SK-N-SH (cell line): ENCODE measurements around the gene CDK6. TPM values are rescaled to one million over a fixed set of nuclear protein-coding genes. Genes with fewer than 3 reads are reported as not detected.

Experiments
- CHD2 ChIP-seq: fragments of 150-350 bp; IDR thresholded peaks from 2 replicates; pipeline ENCODE4 v1.6.1; 2018; ENCODE audit warnings: low read length; ENCODE audit not compliant: partially characterized antibody
- CTCF ChIP-seq: fragments of 200-600 bp; sonication (generic); IDR thresholded peaks from 2 replicates; pipeline ENCODE4 v1.6.1; 2017; ENCODE audit warnings: antibody characterized with exemption, mild to moderate bottlenecking, moderate library complexity
- EP300 ChIP-seq, 2 experiments: IDR thresholded peaks; 2 replicates each; pipeline versions ENCODE4 v1.4.0 to v1.6.1; 2012; ENCODE audit warnings: borderline replicate concordance in 1 of 2, low read depth in 1 of 2, low read length in 1 of 2
- GATA2 ChIP-seq: sonication (generic); formaldehyde crosslinking; IDR thresholded peaks from 2 replicates; pipeline ENCODE4 v1.5.0; 2020; ENCODE audit warnings: mild to moderate bottlenecking, missing genetic modification reagents
- MAX ChIP-seq: IDR thresholded peaks from 2 replicates; pipeline ENCODE4 v1.4.0; 2012; ENCODE audit warnings: low read depth
- NFIC ChIP-seq: IDR thresholded peaks from 2 replicates; pipeline ENCODE4 v1.4.0; 2012; ENCODE audit warnings: borderline replicate concordance
- NRF1 ChIP-seq: IDR thresholded peaks from 2 replicates; pipeline ENCODE4 v1.6.1; 2012; ENCODE audit warnings: low read depth, mild to moderate bottlenecking, low read length
- PBX3 ChIP-seq: IDR thresholded peaks from 2 replicates; pipeline ENCODE4; 2012
- POLR2AphosphoS5 ChIP-seq: IDR thresholded peaks from 2 replicates; pipeline ENCODE4 v1.6.1; 2012; ENCODE audit warnings: low read depth, low read length
- RCOR1 ChIP-seq: fragments of 150-350 bp; IDR thresholded peaks from 2 replicates; pipeline ENCODE4 v1.6.1; 2017; ENCODE audit warnings: antibody characterized with exemption, low read length
- REST ChIP-seq: IDR thresholded peaks from 2 replicates; pipeline ENCODE4 v1.6.1; 2012; ENCODE audit warnings: mild to moderate bottlenecking, low read depth, low read length, moderate library complexity
- RFX5 ChIP-seq: IDR thresholded peaks from 2 replicates; pipeline ENCODE4 v1.6.1; 2012; ENCODE audit warnings: mild to moderate bottlenecking, improper control_type of control experiment, low read length
- TCF12 ChIP-seq: IDR thresholded peaks from 2 replicates; pipeline ENCODE4 v1.4.0; 2012
- ZBTB33 ChIP-seq: IDR thresholded peaks from 2 replicates; pipeline ENCODE4 v1.4.0; 2012; ENCODE audit warnings: low read depth, borderline replicate concordance
- polyA plus RNA-seq, 3 experiments: library from polyadenylated mRNA; depleted of rRNA; stranded (reverse); fragments of >200 nt; gene quantifications; 2 replicates each; pipeline ENCODE4 v1.2.3, GENCODE V29; 2012

The CDK6 gene
- polyA plus RNA-seq, 1 of the 3 experiments (the other 2 are of a cell fraction), result 30.3 TPM

DNA sequence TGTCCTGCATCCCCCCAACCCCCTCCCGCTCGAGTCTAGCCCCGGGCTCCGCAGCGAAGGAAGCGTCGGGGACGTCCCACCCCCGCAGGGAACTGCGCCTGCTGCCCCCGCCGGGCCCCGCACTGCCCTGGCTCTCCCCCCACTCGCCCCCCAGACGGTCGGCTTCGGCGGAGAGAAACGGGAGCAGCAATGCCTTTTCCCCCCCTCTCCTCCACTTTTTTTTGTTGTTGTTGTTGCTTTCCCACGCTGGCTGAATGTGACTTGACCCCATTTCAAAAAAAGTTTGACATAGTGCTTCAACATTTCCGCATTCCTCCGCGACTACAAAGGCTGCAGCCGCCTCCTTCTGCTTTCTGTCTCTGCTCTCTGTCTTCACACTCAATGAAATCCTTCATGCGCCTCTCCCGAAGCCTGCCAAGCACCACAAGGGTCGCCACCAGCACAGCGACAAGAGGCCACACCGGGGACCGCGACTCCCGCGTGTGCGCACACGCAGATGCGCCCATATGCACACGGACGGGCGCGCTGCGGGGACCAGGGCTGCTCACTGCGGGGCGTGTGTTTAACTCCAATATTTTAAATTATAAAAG, 1.0 kb downstream of the CDK6 start (continued):
- no peak for TF ChIP-seq REST
- TF ChIP-seq CHD2, result no peak
- TF ChIP-seq RCOR1, result peak; percentile 60; the same call in 1 of the 2 replicates
- TF ChIP-seq POLR2AphosphoS5, result peak; percentile 46; the same call in 1 of the 2 replicates
- TF ChIP-seq EP300 (IDR thresholded peaks at IDR 0.05; ENCODE audit: borderline replicate concordance in 1 of 2, low read depth in 1 of 2, low read length in 1 of 2), result peak in 1 of 2 experiments; percentile 56; a peak in 1 of 4 replicates
- no peak for TF ChIP-seq NRF1
- TF ChIP-seq NFIC, result peak; percentile 6; the same call in 1 of the 2 replicates
- TF ChIP-seq RFX5, result no peak
- TF ChIP-seq TCF12, result peak; percentile 83
- peak; percentile 72 for TF ChIP-seq PBX3
- TF ChIP-seq MAX, result peak; percentile 51
- no peak for TF ChIP-seq CTCF
- 0 out of 2 replicates have a peak, but pooled peaks have one; percentile 6 for TF ChIP-seq ZBTB33
- TF ChIP-seq GATA2 (CRISPR knock-in tag), result 0 out of 2 replicates have a peak, but pooled peaks have one; percentile 7
